Effector memory CD4-positive, alpha-beta T cell (primary cell): ENCODE results near the gene ATP7A.
"Not testable (repeated sequence)": the region's sequence is repeated elsewhere in the genome, so short reads cannot be mapped to it uniquely, and the experiment has no call there.

Experiments used
- DNase-seq, 3 donors: peaks; one replicate each; pipeline ENCODE4 v3.0.0-alpha.2; 2020
- H3K27ac ChIP-seq: 2 replicates; pipeline ENCODE4 v1.7.0; 2013; ENCODE audit warnings: mild to moderate bottlenecking, low read length, moderate library complexity; ENCODE audit not compliant: insufficient read depth, poor library complexity, severe bottlenecking
- H3K27me3 ChIP-seq: replicated peaks from 2 replicates; pipeline ENCODE4 v1.7.0; 2013; ENCODE audit warnings: mild to moderate bottlenecking, low read length; ENCODE audit not compliant: insufficient read depth, control insufficient read depth, poor library complexity, severe bottlenecking
- H3K36me3 ChIP-seq: 2 replicates; pipeline ENCODE4 v1.7.0; 2013; ENCODE audit warnings: mild to moderate bottlenecking, low read length, moderate library complexity; ENCODE audit not compliant: control insufficient read depth, insufficient read depth
- H3K4me1 ChIP-seq: 2 replicates; pipeline ENCODE4 v1.7.0; 2013; ENCODE audit warnings: low read length, mild to moderate bottlenecking; ENCODE audit not compliant: control insufficient read depth, insufficient read depth, poor library complexity, severe bottlenecking
- H3K4me3 ChIP-seq: 2 replicates; pipeline ENCODE4 v1.7.0; 2013; ENCODE audit warnings: low read length, low read depth, mild to moderate bottlenecking; ENCODE audit not compliant: insufficient read depth, poor library complexity, severe bottlenecking
- H3K9me3 ChIP-seq: 2 replicates; pipeline ENCODE4 v1.7.0; 2013; ENCODE audit warnings: mild to moderate bottlenecking, low read length, moderate library complexity; ENCODE audit not compliant: control insufficient read depth

Gene ATP7A

DNA sequence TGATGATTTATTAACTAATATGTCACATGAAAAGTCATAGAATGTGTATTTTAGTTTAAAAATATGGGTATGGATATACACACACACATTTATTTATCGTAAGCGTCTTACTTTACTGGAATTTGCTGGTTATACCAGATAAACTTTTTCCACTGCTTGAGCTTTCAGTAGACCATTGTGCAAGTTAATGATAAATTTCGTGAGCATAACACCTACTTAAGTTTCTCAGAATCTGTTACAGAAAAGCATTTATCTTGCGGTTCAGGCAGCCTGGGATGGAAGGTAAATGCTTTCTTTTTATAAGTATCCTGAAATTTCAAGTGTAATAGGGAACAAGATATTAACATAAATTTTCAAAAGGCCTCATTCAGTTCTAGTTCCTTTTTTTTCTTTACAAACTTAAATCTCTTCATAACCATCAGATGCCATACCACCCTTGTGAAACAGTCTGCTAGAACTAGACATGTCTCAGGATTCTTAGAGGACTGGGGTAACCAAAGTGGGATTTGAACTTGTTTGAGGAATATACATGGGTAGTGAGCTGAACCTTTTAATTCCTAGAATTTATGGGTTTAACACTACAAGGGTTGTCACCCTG is 27.7 kb downstream of the ATP7A start:
- no peak for DNase-seq

DNA sequence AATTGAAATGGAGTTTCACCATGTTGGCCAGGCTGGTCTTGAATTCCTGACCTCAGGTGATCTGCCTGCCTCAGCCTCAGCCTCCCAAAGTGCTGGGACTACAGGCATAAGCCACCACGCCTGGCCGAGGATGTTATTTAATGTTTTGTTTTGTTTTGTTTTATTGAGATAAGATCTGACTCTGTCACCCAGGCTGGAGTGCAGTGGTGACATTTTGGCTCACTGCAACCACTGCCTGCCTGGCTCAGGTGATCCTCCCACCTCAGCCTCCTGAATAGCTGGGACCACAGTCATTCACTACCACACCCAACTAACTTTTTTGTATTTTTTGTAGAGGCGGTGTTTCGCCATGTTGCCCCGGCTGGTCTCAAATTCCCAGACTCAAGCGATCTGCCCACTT is 34.5 kb downstream of the ATP7A start:
- H3K9me3 ChIP-seq, H3K4me1 ChIP-seq, H3K27ac ChIP-seq, H3K4me3 ChIP-seq, H3K27me3 ChIP-seq, H3K36me3 ChIP-seq, DNase-seq: not testable (repeated sequence)

More for the DNA sequence above, 27.7 kb downstream of the ATP7A start:
- Histone ChIP-seq H3K27me3 (no peaks in the 10 kb centered on the region), H3K4me3 (no peak overlapping the region), H3K27ac (no peak overlapping the region), H3K4me1 (no peaks in the 10 kb centered on the region), H3K36me3 (no peaks in the 10 kb centered on the region), H3K9me3 (no peaks in the 10 kb centered on the region)

DNA sequence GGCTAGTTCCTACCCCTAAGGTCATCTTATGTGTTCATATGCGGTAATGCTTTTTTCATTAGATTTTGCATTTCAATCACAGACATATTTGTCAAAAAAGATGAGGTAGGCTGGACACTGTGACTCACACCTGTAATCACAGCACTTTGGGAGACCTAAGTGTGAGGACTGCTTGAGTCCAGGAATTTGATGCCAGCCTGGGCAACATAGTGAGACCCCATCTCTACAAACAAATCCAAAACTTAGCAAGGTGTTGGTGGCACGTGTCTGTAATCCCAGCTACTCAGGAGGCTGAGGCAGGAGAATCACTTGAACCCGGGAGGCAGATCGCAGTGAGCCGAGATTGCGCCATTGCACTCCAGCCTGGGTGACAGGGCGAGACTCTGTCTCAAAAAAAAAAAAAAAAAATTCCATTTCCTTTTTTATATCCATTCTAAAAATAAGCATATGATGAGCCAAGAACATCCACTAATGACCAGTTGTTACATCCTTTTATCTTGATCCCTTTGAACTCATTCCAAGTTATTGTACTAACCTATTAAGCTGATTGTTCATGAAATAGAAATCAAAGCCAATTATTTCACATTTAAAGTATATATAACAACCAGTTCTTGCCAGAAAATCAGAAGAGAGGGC is 35.5 kb downstream of the ATP7A start:
- no peaks in the 10 kb centered on the region for H3K27me3 ChIP-seq
- no peaks in the 10 kb centered on the region for H3K9me3 ChIP-seq
- no peak overlapping the region for H3K4me3 ChIP-seq
- DNase-seq: no peak
- no peaks in the 10 kb centered on the region for H3K36me3 ChIP-seq
- no peaks in the 10 kb centered on the region for H3K4me1 ChIP-seq
- H3K27ac ChIP-seq: no peak overlapping the region

DNA sequence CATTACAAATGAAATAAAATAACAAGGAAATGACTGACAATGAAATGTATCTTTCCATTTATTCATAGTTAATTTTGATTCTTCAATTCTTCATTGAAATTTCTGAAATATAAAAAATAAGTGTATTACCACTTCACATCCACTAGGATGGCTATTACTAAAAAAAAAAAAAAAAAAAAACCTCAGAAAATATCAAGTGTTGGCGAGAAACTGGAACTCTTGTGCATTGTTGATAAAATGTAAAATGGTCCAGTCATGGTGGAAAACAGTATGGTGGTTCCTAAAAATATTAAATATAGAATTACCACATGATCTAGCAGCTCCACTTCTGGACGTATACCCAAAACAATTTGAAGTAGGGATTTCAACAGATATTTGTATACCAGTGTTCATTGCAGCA is 36.1 kb downstream of the ATP7A start:
- no peak for DNase-seq
- Histone ChIP-seq H3K27me3 (no peaks in the 10 kb centered on the region), H3K9me3 (no peaks in the 10 kb centered on the region), H3K27ac (no peak overlapping the region), H3K4me3 (no peak overlapping the region), H3K4me1 (no peaks in the 10 kb centered on the region), H3K36me3 (no peaks in the 10 kb centered on the region)

DNA sequence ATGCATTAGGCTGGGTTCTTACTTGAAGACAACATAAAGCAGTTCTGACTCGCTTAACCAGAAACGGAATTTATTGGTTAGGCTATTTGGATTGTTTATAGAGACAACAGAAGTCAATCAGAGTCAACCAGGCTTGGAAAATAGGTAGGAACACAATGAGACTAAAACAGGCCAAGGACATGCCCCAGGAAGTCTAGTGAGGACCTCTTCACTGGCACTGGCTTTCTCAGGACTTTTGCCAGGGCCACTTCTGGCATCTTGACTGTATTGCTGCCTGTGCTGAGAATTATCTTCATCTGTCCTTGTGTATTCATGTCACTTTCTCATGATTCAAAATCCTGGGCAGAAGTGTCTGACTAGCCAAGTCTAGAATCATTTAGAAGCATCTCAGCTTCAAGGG is 39.3 kb downstream of the ATP7A start:
- Histone ChIP-seq H3K9me3 (no peaks in the 10 kb centered on the region), H3K4me3 (no peak overlapping the region), H3K27me3 (no peaks in the 10 kb centered on the region), H3K27ac (no peak overlapping the region), H3K36me3 (no peaks in the 10 kb centered on the region), H3K4me1 (no peaks in the 10 kb centered on the region)
- no peak for DNase-seq

DNA sequence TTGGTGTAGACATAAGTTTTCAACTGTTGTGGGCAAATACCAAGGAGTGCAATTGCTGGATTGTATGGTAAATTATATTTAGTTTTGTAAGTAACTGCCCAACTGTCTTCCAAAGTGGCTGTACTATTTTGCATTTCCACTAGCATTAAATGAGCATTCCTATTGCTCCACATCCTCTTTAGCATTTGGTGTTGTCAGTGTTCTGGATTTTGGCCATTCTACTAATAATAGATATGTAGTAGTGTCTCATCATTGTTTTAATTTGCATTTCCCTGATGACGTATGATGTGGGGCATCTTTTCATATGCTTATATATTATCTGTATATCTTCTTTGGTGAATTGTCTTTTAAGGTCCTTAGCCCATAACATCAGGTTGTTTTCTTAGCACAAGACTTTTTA is 41.7 kb downstream of the ATP7A start:
- Histone ChIP-seq H3K36me3 (no peaks in the 10 kb centered on the region), H3K4me3 (no peak overlapping the region), H3K4me1 (no peaks in the 10 kb centered on the region), H3K9me3 (no peaks in the 10 kb centered on the region), H3K27ac (no peak overlapping the region), H3K27me3 (no peaks in the 10 kb centered on the region)
- no peak for DNase-seq

DNA sequence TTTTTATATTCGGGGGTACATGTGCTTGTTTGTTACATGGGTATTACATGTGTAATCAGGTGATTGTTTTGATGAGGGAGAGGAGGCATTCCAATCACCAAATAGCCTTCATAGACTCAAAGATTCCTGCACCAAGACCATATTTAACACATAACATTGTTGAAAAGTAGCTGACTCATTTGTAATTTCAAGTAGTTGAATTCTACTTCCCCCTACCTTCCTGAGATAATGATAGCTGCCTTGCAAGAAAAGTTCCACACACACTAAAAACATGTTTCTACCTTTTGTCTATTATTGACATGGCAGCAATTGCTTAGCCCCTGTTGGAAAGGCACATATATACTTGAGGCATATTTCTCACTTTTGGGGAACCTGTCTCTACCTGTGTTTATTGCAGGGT is 42.8 kb downstream of the ATP7A start:
- H3K9me3 ChIP-seq: no peaks in the 10 kb centered on the region
- DNase-seq: no peak
- no peaks in the 10 kb centered on the region for H3K27me3 ChIP-seq
- no peak overlapping the region for H3K27ac ChIP-seq
- H3K4me3 ChIP-seq: no peak overlapping the region
- H3K4me1 ChIP-seq: no peaks in the 10 kb centered on the region
- H3K36me3 ChIP-seq: no peaks in the 10 kb centered on the region

DNA sequence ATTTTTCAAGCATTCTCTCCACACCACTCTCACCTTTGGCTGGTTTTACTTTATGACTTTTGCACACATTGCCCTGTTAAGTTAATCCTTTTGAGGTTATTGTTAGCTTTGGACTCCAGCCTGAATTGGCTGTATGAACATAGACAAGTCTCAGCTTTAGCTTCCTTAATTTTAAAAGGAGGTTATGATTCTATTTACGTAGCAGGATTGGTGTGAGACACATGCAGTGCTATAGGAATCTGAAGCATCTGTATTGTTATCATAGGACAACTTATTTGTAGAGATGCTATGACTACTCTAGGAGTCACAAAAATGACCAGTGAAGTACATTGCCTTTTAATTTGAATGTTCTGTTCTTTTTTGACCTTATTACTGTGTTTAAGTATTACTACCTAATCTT is 43.2 kb downstream of the ATP7A start:
- no peaks in the 10 kb centered on the region for H3K36me3 ChIP-seq
- no peaks in the 10 kb centered on the region for H3K27me3 ChIP-seq
- H3K4me3 ChIP-seq: no peak overlapping the region
- no peak for DNase-seq
- H3K9me3 ChIP-seq: no peaks in the 10 kb centered on the region
- no peak overlapping the region for H3K27ac ChIP-seq
- H3K4me1 ChIP-seq: no peaks in the 10 kb centered on the region

DNA sequence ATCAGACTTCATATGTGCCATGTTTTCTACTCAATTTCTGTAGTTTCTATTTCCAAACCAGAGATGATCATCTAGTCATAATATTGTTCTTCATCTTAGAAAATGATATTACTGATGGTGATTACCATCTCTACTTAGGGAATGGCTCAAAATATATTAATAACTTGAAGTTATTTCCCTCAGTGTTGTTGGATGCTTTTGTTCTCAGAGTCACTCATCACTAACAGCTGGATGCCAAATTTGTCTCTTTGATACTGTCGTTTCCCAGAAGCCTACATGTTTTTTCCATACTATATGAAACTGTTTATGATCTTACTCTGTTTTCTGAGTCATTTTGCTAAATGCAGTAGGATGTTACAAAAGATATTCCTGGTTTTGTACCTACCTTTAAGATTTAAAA is 50.1 kb downstream of the ATP7A start:
- Histone ChIP-seq H3K4me3 (no peak overlapping the region), H3K9me3 (no peaks in the 10 kb centered on the region), H3K4me1 (no peaks in the 10 kb centered on the region), H3K36me3 (no peaks in the 10 kb centered on the region), H3K27me3 (no peaks in the 10 kb centered on the region), H3K27ac (no peak overlapping the region)
- DNase-seq: no peak

DNA sequence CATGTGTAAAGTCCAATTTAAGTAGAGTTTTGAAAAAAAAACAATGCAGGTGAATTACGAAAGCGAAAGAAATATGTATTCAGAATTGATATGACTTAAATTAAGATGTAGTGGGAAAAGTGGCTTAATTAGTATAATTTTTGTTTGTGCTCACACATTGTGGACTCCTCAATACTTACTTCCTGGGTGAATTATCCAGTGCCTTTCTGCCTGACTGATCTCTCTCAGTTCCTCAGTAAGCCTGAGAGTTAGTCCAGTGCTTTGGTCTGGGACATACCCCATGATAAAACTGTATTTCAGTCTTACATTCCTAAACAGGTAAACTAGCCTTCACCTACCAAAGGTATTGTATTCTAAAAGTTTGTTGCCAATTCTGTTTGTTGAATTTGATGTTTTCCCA is 50.6 kb downstream of the ATP7A start:
- no peak overlapping the region for H3K4me3 ChIP-seq
- H3K9me3 ChIP-seq: no peaks in the 10 kb centered on the region
- no peak for DNase-seq
- H3K27ac ChIP-seq: no peak overlapping the region
- no peaks in the 10 kb centered on the region for H3K27me3 ChIP-seq
- H3K4me1 ChIP-seq: no peaks in the 10 kb centered on the region
- H3K36me3 ChIP-seq: no peaks in the 10 kb centered on the region
